ENCODE measurements around the gene CLPX.

The CLPX gene

DNA sequence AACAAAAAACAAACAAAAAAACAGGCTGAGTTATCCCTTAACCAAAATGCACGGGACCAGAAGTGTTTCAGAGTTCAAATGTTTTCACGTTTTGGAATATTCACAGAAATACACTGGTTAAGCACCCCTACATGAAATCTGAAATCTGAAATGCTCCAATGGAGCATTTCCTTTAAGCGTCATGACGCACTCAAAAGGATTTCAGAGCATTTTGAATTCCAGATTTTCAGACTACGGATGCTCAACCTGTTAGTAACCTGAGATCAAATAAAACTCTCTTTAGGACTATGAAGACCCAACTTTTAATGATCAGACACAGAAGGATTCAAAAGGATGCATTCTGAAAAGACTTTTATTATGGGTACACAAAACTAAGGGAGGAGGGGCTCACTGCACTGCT, 9.6 kb downstream of the CLPX start:
- Histone ChIP-seq H3K36me3 (replicated peaks) (peaks cover 51% of the 10 kb centered on the region), H3K4me3 (ENCODE audit: low read depth, low read length) (no peak overlapping the region), H3K27me3 (replicated peaks) (no peaks in the 10 kb centered on the region), H3K27ac (no peak overlapping the region)
- TF ChIP-seq, protein P1, sequence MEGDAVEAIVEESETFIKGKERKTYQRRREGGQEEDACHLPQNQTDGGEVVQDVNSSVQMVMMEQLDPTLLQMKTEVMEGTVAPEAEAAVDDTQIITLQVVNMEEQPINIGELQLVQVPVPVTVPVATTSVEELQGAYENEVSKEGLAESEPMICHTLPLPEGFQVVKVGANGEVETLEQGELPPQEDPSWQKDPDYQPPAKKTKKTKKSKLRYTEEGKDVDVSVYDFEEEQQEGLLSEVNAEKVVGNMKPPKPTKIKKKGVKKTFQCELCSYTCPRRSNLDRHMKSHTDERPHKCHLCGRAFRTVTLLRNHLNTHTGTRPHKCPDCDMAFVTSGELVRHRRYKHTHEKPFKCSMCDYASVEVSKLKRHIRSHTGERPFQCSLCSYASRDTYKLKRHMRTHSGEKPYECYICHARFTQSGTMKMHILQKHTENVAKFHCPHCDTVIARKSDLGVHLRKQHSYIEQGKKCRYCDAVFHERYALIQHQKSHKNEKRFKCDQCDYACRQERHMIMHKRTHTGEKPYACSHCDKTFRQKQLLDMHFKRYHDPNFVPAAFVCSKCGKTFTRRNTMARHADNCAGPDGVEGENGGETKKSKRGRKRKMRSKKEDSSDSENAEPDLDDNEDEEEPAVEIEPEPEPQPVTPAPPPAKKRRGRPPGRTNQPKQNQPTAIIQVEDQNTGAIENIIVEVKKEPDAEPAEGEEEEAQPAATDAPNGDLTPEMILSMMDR (IDR thresholded peaks at IDR 0.05; ENCODE audit: low read depth, low read length, missing control alignments): no peak
- in situ Hi-C loops (cut with HindIII; ENCODE audit: low pct_ligation_motif_present, low sequenced_read_pairs): no loop called here
- DNase-seq: no peak

DNA sequence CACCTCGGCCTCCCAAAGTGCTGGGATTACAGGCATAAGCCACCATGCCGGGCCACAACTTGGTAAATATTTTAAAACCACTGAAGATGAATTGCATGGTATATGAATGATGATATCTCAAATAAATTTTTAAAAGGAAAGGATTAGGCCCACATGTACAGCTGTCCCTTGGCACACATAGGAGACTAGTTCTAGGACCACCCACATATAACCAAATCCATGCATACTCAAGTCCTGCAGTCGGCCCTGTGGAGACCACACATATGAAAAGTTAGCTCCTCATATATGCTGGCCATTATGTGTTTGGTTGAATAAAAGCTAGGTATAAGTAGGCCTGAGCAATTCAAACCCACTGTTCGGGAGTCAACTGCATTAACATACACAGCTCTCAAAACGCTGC, 10.6 kb downstream of the CLPX start:
- Histone ChIP-seq H3K27ac (no peak overlapping the region), H3K4me3 (ENCODE audit: low read depth, low read length) (no peak overlapping the region), H3K36me3 (replicated peaks) (peaks cover 51% of the 10 kb centered on the region), H3K27me3 (replicated peaks) (no peaks in the 10 kb centered on the region)
- TF ChIP-seq, protein P1 (IDR thresholded peaks at IDR 0.05; ENCODE audit: low read depth, low read length, missing control alignments): no peak
- in situ Hi-C loops (cut with HindIII; ENCODE audit: low pct_ligation_motif_present, low sequenced_read_pairs): no loop called here
- DNase-seq: no peak

DNA sequence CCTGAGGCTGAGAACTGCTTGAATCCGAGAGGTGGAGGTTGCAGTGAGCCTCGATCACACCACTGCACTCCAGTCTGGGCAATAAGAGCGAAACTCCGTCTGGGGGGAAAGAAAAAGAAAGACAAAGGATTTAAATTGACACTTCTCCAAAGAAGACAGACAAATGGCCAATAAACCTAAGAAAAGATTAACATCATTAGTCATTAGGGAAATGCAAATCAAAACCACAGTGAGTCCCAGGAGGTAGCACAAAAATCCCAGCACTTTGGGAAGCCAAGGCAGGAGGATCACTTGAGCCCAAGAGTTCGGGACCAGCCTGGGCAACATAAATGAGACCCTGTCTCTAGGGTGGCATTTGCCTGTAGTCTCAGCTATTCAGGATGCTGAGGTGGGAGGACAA, 12.6 kb downstream of the CLPX start:
- Histone ChIP-seq H3K27ac (no peak overlapping the region), H3K36me3 (replicated peaks) (peaks cover 40% of the 10 kb centered on the region), H3K27me3 (replicated peaks) (no peaks in the 10 kb centered on the region), H3K4me3 (ENCODE audit: low read depth, low read length) (no peak overlapping the region)
- TF ChIP-seq, protein P1 (IDR thresholded peaks at IDR 0.05; ENCODE audit: low read depth, low read length, missing control alignments): no peak
- in situ Hi-C loops (cut with HindIII; ENCODE audit: low pct_ligation_motif_present, low sequenced_read_pairs): no loop called here
- no peak for DNase-seq

DNA sequence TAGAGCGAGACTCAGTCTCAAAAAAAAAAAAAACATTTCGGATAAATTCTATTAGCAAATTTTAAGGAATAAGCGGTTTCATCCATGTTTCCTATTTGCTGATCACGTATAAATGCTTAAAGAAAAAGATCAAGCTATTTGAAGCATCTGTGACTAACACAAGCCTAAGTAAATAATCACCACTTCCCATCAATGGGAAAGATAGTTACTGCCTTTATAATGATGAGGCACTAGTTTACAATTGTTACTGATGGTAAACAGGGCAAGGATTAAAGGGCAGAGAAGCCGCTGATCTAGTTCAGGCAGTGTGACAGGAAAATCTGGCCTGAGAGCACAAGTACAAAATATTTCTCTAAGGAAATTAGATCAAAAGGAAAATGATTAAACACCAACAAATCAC, 13.7 kb downstream of the CLPX start:
- TF ChIP-seq, protein P1 (IDR thresholded peaks at IDR 0.05; ENCODE audit: low read depth, low read length, missing control alignments): no peak
- in situ Hi-C loops (cut with HindIII; ENCODE audit: low pct_ligation_motif_present, low sequenced_read_pairs): no loop called here
- DNase-seq: no peak

DNA sequence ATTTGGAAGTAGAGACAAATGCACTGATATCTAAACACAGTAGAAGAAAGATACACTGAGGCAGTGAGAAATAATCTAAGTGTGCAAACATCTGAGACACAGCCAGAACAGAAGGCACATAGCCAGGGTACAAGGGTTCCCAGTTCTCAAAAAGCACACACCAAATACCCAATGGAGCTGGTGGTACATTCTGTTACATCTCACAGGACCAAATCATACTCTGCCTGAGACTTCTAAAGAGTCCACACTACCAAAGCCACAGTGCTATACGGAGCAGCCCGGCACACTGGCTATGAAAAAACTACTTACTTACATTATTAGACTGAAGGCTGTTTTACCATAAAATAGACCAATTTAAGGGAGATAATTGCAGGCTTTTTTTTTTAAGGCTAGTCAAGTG, 19.3 kb downstream of the CLPX start:
- H3K36me3 ChIP-seq (replicated peaks): peaks cover 13% of the 10 kb centered on the region
- no peak overlapping the region for H3K27ac ChIP-seq
- in situ Hi-C loops (cut with HindIII; ENCODE audit: low pct_ligation_motif_present, low sequenced_read_pairs): no loop called here

More for the DNA sequence above, 13.7 kb downstream of the CLPX start:
- Histone ChIP-seq H3K4me3 (ENCODE audit: low read depth, low read length) (no peak overlapping the region), H3K36me3 (replicated peaks) (peaks cover 30% of the 10 kb centered on the region), H3K27ac (no peak overlapping the region), H3K27me3 (replicated peaks) (no peaks in the 10 kb centered on the region)

DNA sequence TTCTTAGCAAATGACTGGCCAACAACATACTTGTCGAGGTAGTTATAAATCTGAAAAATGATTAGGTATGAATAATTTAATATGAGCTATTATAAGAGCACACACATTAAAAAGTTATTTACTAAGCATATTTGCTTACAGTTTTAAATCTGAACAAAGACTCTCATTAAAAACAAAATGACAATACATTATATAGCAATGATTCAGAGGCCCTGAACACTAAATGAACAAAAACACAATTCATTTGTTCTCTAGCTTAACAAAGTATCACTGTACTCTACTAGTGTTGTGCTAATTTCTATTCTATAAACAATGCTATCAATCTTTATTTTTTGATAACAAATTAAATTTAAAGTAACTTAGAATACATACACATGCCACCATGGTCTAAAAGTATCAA, 21.0 kb downstream of the CLPX start:
- H3K36me3 ChIP-seq (replicated peaks): peaks cover 18% of the 10 kb centered on the region

More for the DNA sequence above, 19.3 kb downstream of the CLPX start:
- no peak for DNase-seq
- H3K4me3 ChIP-seq (ENCODE audit: low read depth, low read length): no peak overlapping the region
- H3K27me3 ChIP-seq (replicated peaks): no peaks in the 10 kb centered on the region
- TF ChIP-seq, protein P1 (IDR thresholded peaks at IDR 0.05; ENCODE audit: low read depth, low read length, missing control alignments): no peak

More for the DNA sequence above, 21.0 kb downstream of the CLPX start:
- Histone ChIP-seq H3K27me3 (replicated peaks) (no peaks in the 10 kb centered on the region), H3K27ac (no peak overlapping the region), H3K4me3 (ENCODE audit: low read depth, low read length) (no peak overlapping the region)
- DNase-seq: no peak
- TF ChIP-seq, protein P1 (IDR thresholded peaks at IDR 0.05; ENCODE audit: low read depth, low read length, missing control alignments): no peak
- in situ Hi-C loops (cut with HindIII; ENCODE audit: low pct_ligation_motif_present, low sequenced_read_pairs): no loop called here
